NCI-H2171 (cell line): ENCODE measurements around the gene ZNF552.
A peak's percentile ranks its signal among the peaks of the same experiment; 100 is the strongest.
"Not testable (repeated sequence)": the region's sequence is repeated elsewhere in the genome, so short reads cannot be mapped to it uniquely, and the experiment has no call there.

Experiments
- DNase-seq: peaks from one replicate; lab custom pipeline; 2025; lab: John Stamatoyannopoulos, UW

ZNF552 gene

GRCh38 chr19:57814505-57815246 lies at the start of gene ZNF552:
Gene ZNF552 (minus strand): TSS chr19:57814913. CDS start chr19:57814743, 170 bp downstream.
- DNase-seq: peak; percentile 89

GRCh38 chr19:57862351-57862750 lies 47.6 kb upstream of the ZNF552 start:
- DNase-seq: not testable (repeated sequence)

- not testable (repeated sequence) for DNase-seq
Measured at GRCh38 chr19:57854117-57854516, 39.4 kb upstream of the ZNF552 start.

GRCh38 chr19:57851812-57852603 lies 37.3 kb upstream of the ZNF552 start:
- DNase-seq: not testable (repeated sequence)

- DNase-seq: no peak
Measured at GRCh38 chr19:57850553-57851017, 35.9 kb upstream of the ZNF552 start.

- DNase-seq: peak; percentile 61
Measured at GRCh38 chr19:57849666-57850473, 35.2 kb upstream of the ZNF552 start, which contains the start of gene ZNF587. Gene ZNF587 (plus strand): TSS chr19:57849859. CDS start chr19:57850039, 180 bp downstream.

GRCh38 chr19:57849162-57849665 lies 34.5 kb upstream of the ZNF552 start:
- not testable (repeated sequence) for DNase-seq

- not testable (repeated sequence) for DNase-seq
Measured at GRCh38 chr19:57847164-57847563, 32.5 kb upstream of the ZNF552 start.

GRCh38 chr19:57841122-57841763 lies 26.5 kb upstream of the ZNF552 start:
- no peak for DNase-seq

GRCh38 chr19:57838622-57839191 lies 24.0 kb upstream of the ZNF552 start:
- DNase-seq: not testable (repeated sequence)

- DNase-seq: not testable (repeated sequence)
Measured at GRCh38 chr19:57836991-57837390, 22.3 kb upstream of the ZNF552 start.

- DNase-seq: no peak
Measured at GRCh38 chr19:57830071-57830602, 15.4 kb upstream of the ZNF552 start, which contains the start of gene ZNF587B. Gene ZNF587B (plus strand): TSS chr19:57830299. CDS start chr19:57830529, 230 bp downstream.

- DNase-seq: no peak
Measured at GRCh38 chr19:57829316-57829715, 14.6 kb upstream of the ZNF552 start.

- no peak for DNase-seq
Measured at GRCh38 chr19:57825511-57825910, 10.8 kb upstream of the ZNF552 start.

- DNase-seq: not testable (repeated sequence)
Measured at GRCh38 chr19:57823608-57824007, 8.9 kb upstream of the ZNF552 start.

GRCh38 chr19:57823155-57823554 lies 8.4 kb upstream of the ZNF552 start:
- DNase-seq: not testable (repeated sequence)

GRCh38 chr19:57821501-57821900 lies 6.8 kb upstream of the ZNF552 start:
- not testable (repeated sequence) for DNase-seq

GRCh38 chr19:57821095-57821494 lies 6.4 kb upstream of the ZNF552 start:
- not testable (repeated sequence) for DNase-seq

GRCh38 chr19:57820599-57820998 lies 5.9 kb upstream of the ZNF552 start:
- DNase-seq: no peak

- DNase-seq: peak; percentile 87
Measured at GRCh38 chr19:57819475-57820148, 4.9 kb upstream of the ZNF552 start.
